ENCODE data around the gene SEMA6B. TPM values are rescaled to one million over a fixed set of nuclear protein-coding genes. Genes with fewer than 3 reads are reported as not detected.

Gene SEMA6B
- total and polyA plus RNA-seq, 10 of the 15 experiments (the other 5 are each of a cell fraction or from before 2014, with no cell fraction given) = 0.13 TPM; not detected in 9

- Histone ChIP-seq H4K20me1 (ENCODE audit: control insufficient read depth, insufficient read depth) (no peaks in the 10 kb centered on the region), H3K27me3 (replicated peaks in 1 of 2; ENCODE audit: control insufficient read depth in 2 of 2, insufficient read depth in 2 of 2, low read length in 1 of 2) (no peaks in the 10 kb centered on the region), H3K4me2 (ENCODE audit: control insufficient read depth, insufficient read depth) (no peak overlapping the region), H3K36me3 (ENCODE audit: control insufficient read depth in 2 of 2, insufficient read depth in 2 of 2, low read length in 1 of 2) (no peaks in the 10 kb centered on the region), H3K9me3 (replicated peaks; ENCODE audit: control insufficient read depth, insufficient read depth, low read length) (no peaks in the 10 kb centered on the region), H3K27ac (ENCODE audit: control insufficient read depth, insufficient read depth) (no peak overlapping the region), H3K4me1 (ENCODE audit: control insufficient read depth, insufficient read depth, low read length) (no peaks in the 10 kb centered on the region), H3K9ac (ENCODE audit: control insufficient read depth, insufficient read depth, low read length) (no peak overlapping the region), H3K79me2 (ENCODE audit: control insufficient read depth, insufficient read depth, low read length) (no peaks in the 10 kb centered on the region), H2AFZ (ENCODE audit: control insufficient read depth, low read depth, low read length) (no peak overlapping the region), H3K4me3 (no peak overlapping the region)
- no TSS peak for BruUV-seq (replicated peaks)
- 40% methylated on average over 11 of the region's 11 CpGs for WGBS (ENCODE audit: insufficient coverage, insufficient replicate concordance, low lambda C conversion rate, missing lambda C conversion rate)
- ATAC-seq (no peak), FAIRE-seq (no peak), DNase-seq (ENCODE audit: low read depth, low spot score) (no peak)
- SMC1A ChIA-PET (ENCODE audit: uncharacterized antibody, unreplicated experiment) = interaction anchor here (0.7 to 1.9 kb wide), 2 partner anchors 66 to 140 kb away, joined by 3 to 5 read pairs; no protein-coding TSS in a partner anchor
- in situ Hi-C loops (cut with MboI) (no loop called here), intact Hi-C loops (cut with micrococcal nuclease; ENCODE audit: unreplicated experiment) (no loop called here)
- POLR2A ChIA-PET = interaction anchor here (1.1 kb wide), 1 partner anchor 64 kb away, joined by 3 read pairs; no protein-coding TSS in a partner anchor
- TF ChIP-seq POLR2AphosphoS5 (IDR thresholded peaks at IDR 0.05; ENCODE audit: low read length) (no peak), CHD1 (IDR thresholded peaks at IDR 0.05; ENCODE audit: low read depth, low read length) (no peak), SP1 (IDR thresholded peaks at IDR 0.05; ENCODE audit: low read depth, low read length) (no peak), RUNX3 (IDR thresholded peaks at IDR 0.05; ENCODE audit: low read length) (no peak), STAT1 (conservative IDR thresholded peaks at IDR 0.05) (no peak), TAF1 (IDR thresholded peaks at IDR 0.05; ENCODE audit: borderline replicate concordance, low read depth, low read length) (no peak), RFX5 (IDR thresholded peaks at IDR 0.05; ENCODE audit: low read depth, low read length) (no peak), SKIL (IDR thresholded peaks at IDR 0.05; ENCODE audit: low read depth, poor library complexity, severe bottlenecking) (no peak), CBX5 (IDR thresholded peaks at IDR 0.05; ENCODE audit: low read depth) (no peak), ZBTB11 (CRISPR knock-in tag; IDR thresholded peaks at IDR 0.05) (no peak), RELA (IDR thresholded peaks at IDR 0.05; ENCODE audit: borderline replicate concordance, partially characterized antibody) (no peak)
- CTCF ChIA-PET = interaction anchor here (0.6 to 10.1 kb wide), 5 partner anchors 44 to 98 kb away, joined by 3 to 94 read pairs (median 3); no protein-coding TSS in a partner anchor
- RAD21 ChIA-PET (ENCODE audit: unreplicated experiment) = interaction anchor here (1.9 kb wide), 1 partner anchor 66 kb away, joined by 6 read pairs; no protein-coding TSS in a partner anchor
These were observed 10.9 kb upstream of the SEMA6B start for GRCh38 chr19:4570402-4570801.

Measured in GM12878 (cell line).